BLaER1 treated with 17β-estradiol and CSF1 and Interleukin-3, amounts not matched to agents 10 nM and 100 nM (cell line): ENCODE results near the gene CPLX1.

Source experiments
- H3K27ac ChIP-seq, 11 experiments: shearing (Covaris generic); formaldehyde crosslinking; 2 replicates each; pipeline ENCODE4 v1.8.1; 2022
- H3K27me3 ChIP-seq, 11 experiments: shearing (Covaris generic); formaldehyde crosslinking; 2 replicates each; pipeline ENCODE4 v1.8.1; 2022
- H3K36me3 ChIP-seq, 11 experiments: shearing (Covaris generic); formaldehyde crosslinking; 2 replicates each; pipeline ENCODE4 v1.8.1; 2022
- H3K4me1 ChIP-seq, 10 experiments: shearing (Covaris generic); formaldehyde crosslinking; 2 replicates each; pipeline ENCODE4 v1.8.1; 2022
- H3K4me2 ChIP-seq, 11 experiments: shearing (Covaris generic); formaldehyde crosslinking; 2 replicates each; pipeline ENCODE4 v1.8.1; 2022
- H3K4me3 ChIP-seq, 10 experiments: shearing (Covaris generic); formaldehyde crosslinking; 2 replicates each; pipeline ENCODE4 v1.8.1; 2022
- H3K9ac ChIP-seq, 11 experiments: shearing (Covaris generic); formaldehyde crosslinking; 2 replicates each; pipeline ENCODE4 v1.8.1; 2022
- H3K9me3 ChIP-seq, 11 experiments: shearing (Covaris generic); formaldehyde crosslinking; replicated peaks in 1 of 11; 2 replicates each; pipeline ENCODE4 v1.8.1; 2022
- H4K20me1 ChIP-seq, 11 experiments: shearing (Covaris generic); formaldehyde crosslinking; 2 replicates each; pipeline ENCODE4 v1.8.1; 2022
- Cebpa-rat ChIP-seq, 11 experiments: shearing (Covaris generic); IDR thresholded peaks; 2 replicates each; pipeline ENCODE4 v1.8.1; 2022

Gene CPLX1

GRCh38 chr4:839675-840443 is 13.9 kb upstream of the CPLX1 start:
- no peaks in the 10 kb centered on the region for H3K27me3 ChIP-seq
- TF ChIP-seq Cebpa-rat (IDR thresholded peaks at IDR 0.05) = no peak
- H4K20me1 ChIP-seq = peaks cover 0 to 11% (median 0%) of the 10 kb centered on the region in 11 experiments; a peak in 4 of 22 replicates

GRCh38 chr4:837772-838171 is 11.8 kb upstream of the CPLX1 start:
- no peak overlapping the region for H3K27ac ChIP-seq
- no peak overlapping the region for H3K4me2 ChIP-seq
- TF ChIP-seq Cebpa-rat (IDR thresholded peaks at IDR 0.05) = no peak
- H3K27me3 ChIP-seq = no peaks in the 10 kb centered on the region
- H4K20me1 ChIP-seq = peaks cover 0 to 29% (median 0%) of the 10 kb centered on the region in 11 experiments; a peak in 6 of 22 replicates
- no peak overlapping the region for H3K4me3 ChIP-seq
- peaks cover 41 to 49% (median 46%) of the 10 kb centered on the region in 11 experiments for H3K9me3 ChIP-seq
- H3K36me3 ChIP-seq = peaks cover 9 to 28% (median 17%) of the 10 kb centered on the region in 11 experiments
- no peak overlapping the region for H3K9ac ChIP-seq
- H3K4me1 ChIP-seq = peaks cover 12 to 29% (median 28%) of the 10 kb centered on the region in 10 experiments

More at GRCh38 chr4:839675-840443, 13.9 kb upstream of the CPLX1 start:
- Histone ChIP-seq H3K4me1 (peaks cover 0 to 8% (median 7%) of the 10 kb centered on the region in 10 experiments; a peak in 17 of 20 replicates), H3K27ac (no peak overlapping the region), H3K36me3 (peaks cover 25 to 47% (median 36%) of the 10 kb centered on the region in 11 experiments), H3K4me3 (no peak overlapping the region), H3K9me3 (peaks cover 58 to 69% (median 67%) of the 10 kb centered on the region in 11 experiments), H3K4me2 (no peak overlapping the region), H3K9ac (no peak overlapping the region)

- peaks cover 32 to 46% (median 40%) of the 10 kb centered on the region in 11 experiments for H3K9me3 ChIP-seq
- no peak for TF ChIP-seq Cebpa-rat (IDR thresholded peaks at IDR 0.05)
- no peaks in the 10 kb centered on the region for H3K27me3 ChIP-seq
- no peak overlapping the region for H3K27ac ChIP-seq
- H4K20me1 ChIP-seq = peaks cover 0 to 33% (median 0%) of the 10 kb centered on the region in 11 experiments; a peak in 6 of 22 replicates
- H3K36me3 ChIP-seq = peaks cover under 1 to 19% (median 7%) of the 10 kb centered on the region in 11 experiments; a peak in 17 of 22 replicates
- peaks cover 20 to 37% (median 36%) of the 10 kb centered on the region in 10 experiments for H3K4me1 ChIP-seq
- no peak overlapping the region for H3K4me3 ChIP-seq
- H3K4me2 ChIP-seq = no peak overlapping the region
- H3K9ac ChIP-seq = no peak overlapping the region
Observed at GRCh38 chr4:836750-837301, 10.9 kb upstream of the CPLX1 start.

GRCh38 chr4:836003-836511 is 10.1 kb upstream of the CPLX1 start:
- Histone ChIP-seq H3K4me2 (no peak overlapping the region), H4K20me1 (peaks cover 0 to 33% (median 0%) of the 10 kb centered on the region in 11 experiments; a peak in 6 of 22 replicates), H3K27me3 (peaks cover 0 to 7% (median 0%) of the 10 kb centered on the region in 11 experiments; a peak in 1 of 22 replicates), H3K4me1 (peaks cover 27 to 44% (median 41%) of the 10 kb centered on the region in 10 experiments), H3K9me3 (peaks cover 30 to 48% (median 39%) of the 10 kb centered on the region in 11 experiments), H3K4me3 (no peak overlapping the region), H3K9ac (no peak overlapping the region), H3K36me3 (peaks cover 0 to 14% (median 6%) of the 10 kb centered on the region in 11 experiments; a peak in 10 of 22 replicates), H3K27ac (no peak overlapping the region)
- TF ChIP-seq Cebpa-rat (IDR thresholded peaks at IDR 0.05) = no peak

- H3K36me3 ChIP-seq = peaks cover 0 to 14% (median 6%) of the 10 kb centered on the region in 11 experiments; a peak in 10 of 22 replicates
- peak overlapping the region in 1 of 11 experiments; percentile 13; a peak in 1 of 22 replicates for H3K27ac ChIP-seq
- no peak for TF ChIP-seq Cebpa-rat (IDR thresholded peaks at IDR 0.05)
- no peak overlapping the region for H3K4me3 ChIP-seq
- H3K27me3 ChIP-seq = peaks cover 0 to 14% (median under 1%) of the 10 kb centered on the region in 11 experiments; a peak in 10 of 22 replicates
- no peak overlapping the region for H3K9ac ChIP-seq
- peaks cover 33 to 51% (median 47%) of the 10 kb centered on the region in 10 experiments for H3K4me1 ChIP-seq
- peak overlapping the region in 10 of 11 experiments; percentile 53 to 88 (median 82); a peak in 16 of 22 replicates for H3K4me2 ChIP-seq
- peaks cover 0 to 33% (median 0%) of the 10 kb centered on the region in 11 experiments; a peak in 6 of 22 replicates for H4K20me1 ChIP-seq
- peaks cover 30 to 48% (median 39%) of the 10 kb centered on the region in 11 experiments for H3K9me3 ChIP-seq
Observed at GRCh38 chr4:835148-836002, 9.4 kb upstream of the CPLX1 start.

GRCh38 chr4:834368-835147 is 8.6 kb upstream of the CPLX1 start:
- H3K4me3 ChIP-seq = no peak overlapping the region
- H3K36me3 ChIP-seq = peaks cover 0 to 14% (median 6%) of the 10 kb centered on the region in 11 experiments; a peak in 10 of 22 replicates
- H4K20me1 ChIP-seq = peaks cover 0 to 39% (median 0%) of the 10 kb centered on the region in 11 experiments; a peak in 7 of 22 replicates
- H3K27ac ChIP-seq = peak overlapping the region in 1 of 11 experiments; percentile 44; a peak in 1 of 22 replicates
- H3K9ac ChIP-seq = peak overlapping the region in 1 of 11 experiments; percentile 15; a peak in 1 of 22 replicates
- peaks cover 29 to 47% (median 38%) of the 10 kb centered on the region in 11 experiments for H3K9me3 ChIP-seq
- peak overlapping the region; percentile 23 to 88 (median 81); a peak in 19 of 22 replicates for H3K4me2 ChIP-seq
- no peak for TF ChIP-seq Cebpa-rat (IDR thresholded peaks at IDR 0.05)
- peaks cover 41 to 59% (median 56%) of the 10 kb centered on the region in 10 experiments for H3K4me1 ChIP-seq
- peaks cover 0 to 22% (median 9%) of the 10 kb centered on the region in 11 experiments; a peak in 17 of 22 replicates for H3K27me3 ChIP-seq

- no peak overlapping the region for H3K4me3 ChIP-seq
- peak overlapping the region in 1 of 11 experiments; percentile 15; a peak in 1 of 22 replicates for H3K9ac ChIP-seq
- H3K4me2 ChIP-seq = peak overlapping the region; percentile 23 to 88 (median 81); a peak in 20 of 22 replicates
- peaks cover 5 to 29% (median 16%) of the 10 kb centered on the region in 11 experiments for H3K27me3 ChIP-seq
- H3K27ac ChIP-seq = peak overlapping the region in 6 of 11 experiments; percentile 23 to 62 (median 42); a peak in 9 of 22 replicates
- TF ChIP-seq Cebpa-rat (IDR thresholded peaks at IDR 0.05) = no peak
- H4K20me1 ChIP-seq = peaks cover 0 to 46% (median 4%) of the 10 kb centered on the region in 11 experiments; a peak in 10 of 22 replicates
- H3K36me3 ChIP-seq = peaks cover 0 to 14% (median 6%) of the 10 kb centered on the region in 11 experiments; a peak in 9 of 22 replicates
- H3K4me1 ChIP-seq = peaks cover 45 to 65% (median 61%) of the 10 kb centered on the region in 10 experiments
- H3K9me3 ChIP-seq = peaks cover 23 to 40% (median 31%) of the 10 kb centered on the region in 11 experiments
Observed at GRCh38 chr4:833731-834367, 7.9 kb upstream of the CPLX1 start.
